Activated CD8-positive, alpha-beta memory T cell treated with anti-CD3 and anti-CD28 coated beads, Interleukin-2, amount 50 U/mL, for 1 hour (primary cell): ENCODE data around the gene TWNK.
A peak's percentile ranks its signal among the peaks of the same experiment; 100 is the strongest.

ENCODE experiments used
- DNase-seq: peaks from one replicate; pipeline ENCODE4 v3.0.0-alpha.2; 2020; ENCODE audit errors: extremely low read depth

The TWNK gene

GRCh38 chr10:100996678-100997359 lies 9.5 kb downstream of the TWNK start:
- DNase-seq: no peak

- peak; percentile 27 for DNase-seq
These were observed 10.2 kb downstream of the TWNK start for GRCh38 chr10:100997360-100998182.

- DNase-seq: no peak
These were observed 11.0 kb downstream of the TWNK start for GRCh38 chr10:100998183-100998990.

- DNase-seq: peak; percentile 28
These were observed 11.8 kb downstream of the TWNK start for GRCh38 chr10:100998991-100999741.

- no peak for DNase-seq
These were observed 12.4 kb downstream of the TWNK start, which contains the start of gene LZTS2 for GRCh38 chr10:100999742-101000126. LZTS2 (plus strand) TSS chr10:100999808; CDS start chr10:101002539, 2,731 bp downstream.

GRCh38 chr10:101000127-101000914 lies 13.0 kb downstream of the TWNK start:
- DNase-seq: no peak

- DNase-seq: no peak
These were observed 13.7 kb downstream of the TWNK start for GRCh38 chr10:101000915-101001658.

- no peak for DNase-seq
These were observed 14.3 kb downstream of the TWNK start for GRCh38 chr10:101001659-101002035.

- no peak for DNase-seq
These were observed 15.1 kb downstream of the TWNK start for GRCh38 chr10:101002456-101002855.

GRCh38 chr10:101003639-101004206 lies 16.4 kb downstream of the TWNK start:
- no peak for DNase-seq

- no peak for DNase-seq
These were observed 18.0 kb downstream of the TWNK start for GRCh38 chr10:101005361-101005760.

GRCh38 chr10:101005869-101006567 lies 18.7 kb downstream of the TWNK start:
- DNase-seq: no peak

GRCh38 chr10:101006593-101007098 lies 19.3 kb downstream of the TWNK start:
- no peak for DNase-seq

- no peak for DNase-seq
These were observed 19.9 kb downstream of the TWNK start for GRCh38 chr10:101007099-101007711.

- DNase-seq: no peak
These were observed 20.8 kb downstream of the TWNK start for GRCh38 chr10:101007915-101008822.

GRCh38 chr10:101008823-101009423 lies 21.6 kb downstream of the TWNK start:
- DNase-seq: no peak

GRCh38 chr10:101010329-101010728 lies 23.0 kb downstream of the TWNK start:
- DNase-seq: no peak
